T-helper 9 cell (primary cell): ENCODE measurements around the gene APELA.
"Not testable (repeated sequence)": the region's sequence is repeated elsewhere in the genome, so short reads cannot be mapped to it uniquely, and the experiment has no call there.

ENCODE experiments used
- DNase-seq: peaks from one replicate; pipeline ENCODE4 v3.0.0-alpha.2; 2020
- total RNA-seq, 2 donors: gene quantifications; one replicate each; lab custom pipeline; 2026; lab: John Stamatoyannopoulos, UW

Gene APELA
- 0 reads per million in 2 donors for total RNA-seq

- no peak for DNase-seq
Observed at GRCh38 chr4:164876700-164877324, at the start of gene APELA. APELA (plus strand) TSS chr4:164877178; CDS start chr4:164877332, 154 bp downstream.

- DNase-seq, result no peak
Observed at GRCh38 chr4:164828955-164829354, 48.0 kb upstream of the APELA start.

GRCh38 chr4:164846566-164846965 is 30.4 kb upstream of the APELA start:
- DNase-seq, result no peak

GRCh38 chr4:164847016-164847415 is 30.0 kb upstream of the APELA start:
- DNase-seq, result no peak

- no peak for DNase-seq
Observed at GRCh38 chr4:164847967-164848649, 28.9 kb upstream of the APELA start.

- no peak for DNase-seq
Observed at GRCh38 chr4:164856396-164856795, 20.6 kb upstream of the APELA start.

GRCh38 chr4:164866817-164867490 is 10.0 kb upstream of the APELA start:
- no peak for DNase-seq

- no peak for DNase-seq
Observed at GRCh38 chr4:164871673-164872072, 5.3 kb upstream of the APELA start.

GRCh38 chr4:164872481-164872880 is 4.5 kb upstream of the APELA start:
- no peak for DNase-seq

- no peak for DNase-seq
Observed at GRCh38 chr4:164874789-164875188, 2.2 kb upstream of the APELA start.

- no peak for DNase-seq
Observed at GRCh38 chr4:164880489-164881262, 3.7 kb downstream of the APELA start.

GRCh38 chr4:164888096-164888715 is 11.2 kb downstream of the APELA start:
- no peak for DNase-seq

GRCh38 chr4:164890691-164891090 is 13.7 kb downstream of the APELA start:
- DNase-seq, result no peak

- no peak for DNase-seq
Observed at GRCh38 chr4:164892018-164892417, 15.0 kb downstream of the APELA start.

- no peak for DNase-seq
Observed at GRCh38 chr4:164894702-164895101, 17.7 kb downstream of the APELA start.

- no peak for DNase-seq
Observed at GRCh38 chr4:164902608-164903007, 25.6 kb downstream of the APELA start.

GRCh38 chr4:164904336-164904735 is 27.4 kb downstream of the APELA start:
- DNase-seq, result no peak

- DNase-seq, result no peak
Observed at GRCh38 chr4:164904941-164905340, 28.0 kb downstream of the APELA start.

GRCh38 chr4:164906368-164906767 is 29.4 kb downstream of the APELA start:
- DNase-seq, result no peak

GRCh38 chr4:164913506-164913905 is 36.5 kb downstream of the APELA start:
- DNase-seq, result not testable (repeated sequence)

- DNase-seq, result no peak
Observed at GRCh38 chr4:164918956-164919355, 42.0 kb downstream of the APELA start.

- DNase-seq, result no peak
Observed at GRCh38 chr4:164924670-164925238, 47.8 kb downstream of the APELA start.
